Measurements from ENCODE around the gene DAZAP2. TPM values are rescaled to one million over a fixed set of nuclear protein-coding genes. Genes with fewer than 3 reads are reported as not detected.
"Not testable (repeated sequence)": the region's sequence is repeated elsewhere in the genome, so short reads cannot be mapped to it uniquely, and the experiment has no call there.

DAZAP2 gene
- total RNA-seq, 1 donor from 2014 or later: 136 TPM

DNA sequence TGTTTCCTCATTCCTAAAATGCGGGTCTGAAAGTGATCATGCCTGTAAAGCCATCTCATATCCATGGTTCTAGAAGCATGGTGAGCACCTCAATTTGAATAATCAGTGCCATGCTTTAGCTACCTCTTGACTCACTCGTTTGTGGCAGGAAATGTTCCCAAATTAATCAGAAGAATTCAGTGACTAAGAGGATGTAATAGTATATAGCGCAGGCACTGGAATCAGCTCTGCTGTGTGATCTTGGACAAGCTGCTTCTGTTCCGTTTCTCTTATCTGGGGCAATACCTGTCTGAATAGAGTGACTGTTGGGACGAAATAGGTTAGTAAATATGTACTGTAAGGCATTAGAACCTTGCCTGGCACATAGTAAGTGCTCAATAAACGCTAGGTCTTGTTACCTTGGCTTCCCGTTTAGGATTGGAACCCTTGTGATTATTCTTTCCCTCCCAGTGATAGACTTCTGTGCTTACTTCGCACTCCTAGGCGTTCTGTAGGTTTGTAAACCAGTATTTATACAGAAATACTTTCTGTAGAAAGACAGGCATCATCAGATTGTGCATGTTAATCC is 32.4 kb downstream of the DAZAP2 start:
- intact Hi-C loops (cut with DNase I): no loop called here
- ATAC-seq: no peak
- DNase-seq (ENCODE audit: missing footprints): no peak

DNA sequence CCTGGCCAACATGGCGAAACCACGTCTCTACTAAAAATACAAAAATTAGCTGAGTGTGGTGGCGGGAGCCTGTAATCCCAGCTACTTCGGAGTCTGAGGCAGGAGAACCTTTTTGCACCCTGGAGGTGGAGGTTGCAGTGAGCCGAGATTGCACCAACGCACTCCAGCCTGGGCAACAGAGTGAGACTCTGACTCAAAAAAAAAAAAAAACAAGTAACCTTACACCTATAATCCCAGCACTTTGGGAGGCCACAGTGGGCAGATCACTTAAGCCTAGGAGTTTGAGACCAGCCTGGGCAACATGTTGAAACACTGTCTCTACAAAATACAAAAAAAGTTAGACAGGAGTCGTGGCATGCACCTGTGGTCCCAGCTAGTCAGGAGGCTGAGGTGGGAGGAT is 34.2 kb downstream of the DAZAP2 start:
- ATAC-seq; intact Hi-C loops (cut with DNase I); DNase-seq (ENCODE audit: missing footprints): not testable (repeated sequence)

GRCh38 chr12:51275088-51275487 is 36.5 kb downstream of the DAZAP2 start:
- no peak for ATAC-seq
- intact Hi-C loops (cut with DNase I): no loop called here
- DNase-seq (ENCODE audit: missing footprints): no peak

GRCh38 chr12:51281202-51281924 is 42.7 kb downstream of the DAZAP2 start:
- intact Hi-C loops (cut with DNase I): no loop called here
- DNase-seq (ENCODE audit: missing footprints): no peak
- no peak for ATAC-seq

GRCh38 chr12:51285843-51286242 is 47.2 kb downstream of the DAZAP2 start:
- intact Hi-C loops (cut with DNase I): no loop called here
- ATAC-seq: no peak
- no peak for DNase-seq (ENCODE audit: missing footprints)

GRCh38 chr12:51291603-51292513 is 53.2 kb downstream of the DAZAP2 start:
- peak; percentile 73 for ATAC-seq
- intact Hi-C loops (cut with DNase I): not testable (repeated sequence)
- peak; percentile 92 for DNase-seq (ENCODE audit: missing footprints)

Other genes with a start within 250 kb of the DAZAP2 start
- 23.7 TPM for gene SLC11A2, start 212.4 kb upstream of the DAZAP2 start, total RNA-seq
- 17.0 TPM for gene LETMD1, start 190.5 kb upstream of the DAZAP2 start, total RNA-seq
- 25.7 TPM for gene CSRNP2, start 155.2 kb upstream of the DAZAP2 start, total RNA-seq
- 22.3 TPM for gene TFCP2, start 65.7 kb upstream of the DAZAP2 start, total RNA-seq
- gene POU6F1, start 20.8 kb upstream of the DAZAP2 start, total RNA-seq: 8.6 TPM
- 3.8 TPM for gene SMAGP, start 31.6 kb downstream of the DAZAP2 start, total RNA-seq
- 2.0 TPM for gene BIN2, start 85.3 kb downstream of the DAZAP2 start, total RNA-seq
- gene CELA1, start 107.9 kb downstream of the DAZAP2 start, total RNA-seq: not detected
- gene GALNT6, start 152.6 kb downstream of the DAZAP2 start, total RNA-seq: 1.7 TPM
- 0.08 TPM for gene SLC4A8, start 186.0 kb downstream of the DAZAP2 start, total RNA-seq